HG03469 (cell line): Measurements from ENCODE around the gene ASB15.

ENCODE experiments used
- ATAC-seq: cut with Tn5 transposase; IDR thresholded peaks from one replicate; pipeline ENCODE4 v1.9.1; 2021; ENCODE audit warnings: mild to moderate bottlenecking, moderate library complexity, moderate number of reproducible peaks; ENCODE audit not compliant: unreplicated experiment

Gene ASB15

GRCh38 chr7:123662293-123662692, 60.7 kb downstream of the ASB15 start:
- ATAC-seq: no peak

GRCh38 chr7:123662755-123663154, 61.1 kb downstream of the ASB15 start:
- ATAC-seq: no peak

DNA sequence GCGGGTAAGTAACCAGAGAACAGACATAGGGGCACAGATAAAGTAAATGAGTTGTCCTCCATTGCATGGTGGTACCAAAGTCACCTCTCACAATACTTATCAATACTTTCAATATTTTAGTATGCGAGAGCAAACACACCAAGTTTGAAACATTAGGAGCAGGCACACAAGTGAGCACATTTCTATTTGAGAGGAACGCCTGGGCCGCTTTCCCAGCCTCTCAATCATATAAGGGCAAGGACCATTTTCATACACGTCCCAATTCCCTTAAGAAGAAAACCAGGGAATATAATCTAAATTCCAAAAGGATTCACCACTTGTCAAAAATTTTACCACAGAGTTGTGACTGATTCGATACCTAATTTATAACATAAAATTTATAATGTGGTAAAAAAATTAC, 61.6 kb downstream of the ASB15 start:
- ATAC-seq: no peak

GRCh38 chr7:123665157-123665556, 63.5 kb downstream of the ASB15 start:
- no peak for ATAC-seq

DNA sequence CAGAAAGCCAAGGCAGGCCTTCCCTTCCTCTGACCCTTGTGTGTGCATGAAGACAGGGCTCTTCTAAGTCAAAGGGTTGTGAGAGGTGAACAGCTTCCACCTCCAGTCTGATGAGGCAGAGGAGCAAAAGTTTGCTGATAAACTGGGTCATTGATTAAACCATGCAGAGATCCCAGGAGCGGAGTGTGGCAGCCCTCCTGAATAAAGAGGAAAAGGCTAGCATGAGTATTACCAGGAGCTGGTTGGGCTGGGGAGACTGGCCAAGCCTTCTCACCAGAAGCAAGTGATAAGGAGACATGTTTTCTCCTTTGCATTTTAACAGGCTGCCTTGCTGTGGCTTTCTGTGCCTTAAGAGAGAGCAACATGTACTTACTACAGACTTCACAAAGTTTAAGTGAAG, 64.3 kb downstream of the ASB15 start:
- ATAC-seq: no peak

DNA sequence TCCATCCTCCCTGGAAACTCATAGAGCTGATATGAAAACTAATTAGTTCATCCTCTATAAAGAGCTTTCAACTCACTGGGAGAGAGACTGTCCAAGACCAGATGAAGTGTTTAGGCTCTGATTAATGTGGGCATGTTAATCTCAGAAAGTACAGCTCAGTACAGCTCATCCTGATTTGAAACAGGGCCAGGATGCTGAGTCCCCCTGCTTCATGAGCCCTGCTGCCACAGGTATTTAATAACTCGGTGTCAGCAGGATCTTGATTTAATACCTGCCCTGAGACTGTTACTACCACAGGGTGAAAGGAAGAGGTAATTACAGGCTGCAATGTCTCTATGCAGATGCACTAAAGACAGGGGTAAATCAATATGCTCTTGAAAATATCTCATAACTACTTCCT, 64.9 kb downstream of the ASB15 start:
- ATAC-seq: no peak

DNA sequence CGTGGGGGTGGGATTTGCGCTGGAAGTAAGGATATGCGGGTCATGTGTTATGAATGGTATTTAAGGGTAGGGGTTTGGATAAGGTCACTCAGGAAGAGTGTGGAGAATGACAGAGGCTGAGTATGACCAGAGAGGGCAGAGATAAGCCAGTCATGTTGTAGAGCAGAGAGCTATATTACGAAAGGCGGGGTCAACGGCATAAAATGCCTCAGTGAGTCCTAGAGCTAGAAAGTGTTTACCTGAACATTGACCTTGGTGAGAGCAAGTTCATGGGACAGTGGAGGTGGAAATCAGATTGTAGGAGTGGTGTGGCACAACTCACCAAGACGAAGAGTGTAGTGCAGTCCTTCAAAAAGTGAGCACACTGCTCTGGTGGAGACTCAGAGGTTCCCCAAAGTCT, 67.9 kb downstream of the ASB15 start:
- no peak for ATAC-seq

DNA sequence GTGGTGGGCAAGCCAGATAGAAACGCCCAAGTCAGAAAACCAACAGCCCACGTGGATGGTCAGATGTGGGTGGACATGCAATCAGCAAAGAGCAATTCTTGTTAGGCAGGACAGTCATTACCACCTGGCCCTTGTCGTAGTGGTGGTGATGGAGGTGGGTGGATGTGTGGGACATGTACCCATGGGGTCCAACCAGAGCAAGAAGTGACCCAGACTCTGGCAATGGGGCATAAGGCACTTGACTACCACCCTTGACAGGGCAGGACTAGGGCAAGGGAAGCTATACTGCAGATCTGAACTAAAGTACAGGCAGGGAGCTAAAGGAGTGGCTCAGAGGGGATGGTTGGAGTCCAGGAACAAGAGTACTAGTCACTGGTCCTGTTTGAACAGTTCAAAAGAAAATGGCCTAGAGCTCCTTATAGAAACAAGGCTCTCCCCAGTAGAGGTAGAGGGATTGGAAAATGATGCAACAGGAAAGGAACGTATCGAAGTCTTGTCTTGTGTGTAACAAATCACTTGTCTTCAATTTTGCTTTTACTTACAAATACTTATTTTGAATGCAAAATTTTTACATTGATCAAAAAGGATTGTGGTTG, 71.6 kb downstream of the ASB15 start:
- no peak for ATAC-seq

DNA sequence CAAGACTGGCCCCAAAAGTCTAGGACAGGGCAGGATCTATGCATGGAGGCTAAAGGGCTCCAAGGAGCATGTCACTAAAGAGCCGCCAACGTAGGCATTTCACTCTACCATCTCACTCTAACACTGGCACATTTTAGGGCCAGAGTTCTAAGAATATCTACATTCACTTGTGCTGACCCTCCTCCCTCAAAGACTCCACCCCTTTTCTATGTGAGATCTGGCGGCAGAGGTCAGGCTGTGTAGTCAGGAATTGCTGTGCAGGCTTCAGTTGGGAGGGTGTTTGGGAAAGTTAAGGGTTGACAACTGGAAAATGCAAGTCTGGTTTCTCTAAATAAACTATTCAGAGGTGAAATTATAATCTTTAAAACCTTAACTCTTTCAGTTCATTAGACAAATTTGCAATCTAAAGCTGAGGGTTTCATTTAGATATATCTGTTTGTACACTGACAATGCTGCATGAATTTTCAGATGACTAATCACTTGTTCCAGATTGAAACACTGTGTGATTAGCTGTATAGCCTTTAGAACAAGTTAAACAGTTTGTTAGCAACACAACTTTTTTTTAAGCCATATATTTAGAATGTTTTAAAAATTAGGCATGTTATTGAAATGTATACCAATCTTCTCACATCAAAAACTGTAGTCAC, 72.3 kb downstream of the ASB15 start:
- no peak for ATAC-seq

- no peak for ATAC-seq
Observed at GRCh38 chr7:123674399-123675180, 73.0 kb downstream of the ASB15 start.

- ATAC-seq: no peak
Observed at GRCh38 chr7:123675181-123675473, 73.5 kb downstream of the ASB15 start.

DNA sequence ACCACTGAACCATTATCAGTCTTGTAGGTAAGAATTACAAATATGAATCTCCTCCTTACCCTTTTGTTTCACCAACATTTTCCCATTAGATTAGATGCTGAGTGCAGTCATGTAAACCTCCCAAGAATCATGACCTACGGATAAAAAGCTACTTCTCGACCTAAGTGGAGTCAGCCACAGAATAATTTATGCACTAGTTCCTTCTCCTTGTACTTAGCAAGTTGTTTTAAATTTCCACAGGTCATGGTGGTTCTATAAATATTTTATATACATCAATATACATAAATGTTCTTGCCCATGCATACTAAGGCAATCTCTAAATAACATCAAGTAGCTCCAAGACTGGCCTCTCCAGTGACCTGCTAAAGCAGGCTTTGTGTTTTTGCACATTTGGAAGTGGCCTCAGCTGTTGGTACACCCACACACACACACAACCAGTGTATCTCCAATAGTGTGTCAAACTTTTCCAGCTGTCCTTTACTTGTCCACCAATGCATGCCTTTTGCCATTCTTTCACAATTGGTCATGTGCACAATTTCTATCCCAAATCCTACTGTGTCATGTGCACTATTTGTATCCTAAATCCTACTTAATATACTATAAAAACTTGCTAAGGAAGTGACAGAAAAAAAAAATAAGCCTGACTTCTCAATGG, 75.6 kb downstream of the ASB15 start:
- no peak for ATAC-seq

GRCh38 chr7:123679614-123680013, 78.0 kb downstream of the ASB15 start:
- ATAC-seq: no peak

DNA sequence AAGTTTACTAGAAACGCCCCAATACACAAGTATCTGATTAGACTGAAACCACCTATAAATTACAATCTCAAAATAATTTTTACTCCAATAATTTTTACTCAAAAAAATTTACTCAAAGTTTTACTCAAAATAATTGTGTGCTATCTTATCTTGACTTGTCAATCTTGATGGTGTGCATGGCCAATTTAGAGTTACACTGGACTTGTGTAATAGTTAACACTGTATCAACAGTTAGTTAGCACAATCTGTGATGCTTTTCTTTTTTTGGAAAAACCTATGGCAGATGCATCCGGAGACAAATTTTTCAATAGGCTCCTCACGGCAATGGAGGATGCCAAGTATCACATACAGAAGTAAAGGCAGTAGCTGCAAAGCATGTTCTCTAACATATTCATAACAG, 79.0 kb downstream of the ASB15 start:
- no peak for ATAC-seq

DNA sequence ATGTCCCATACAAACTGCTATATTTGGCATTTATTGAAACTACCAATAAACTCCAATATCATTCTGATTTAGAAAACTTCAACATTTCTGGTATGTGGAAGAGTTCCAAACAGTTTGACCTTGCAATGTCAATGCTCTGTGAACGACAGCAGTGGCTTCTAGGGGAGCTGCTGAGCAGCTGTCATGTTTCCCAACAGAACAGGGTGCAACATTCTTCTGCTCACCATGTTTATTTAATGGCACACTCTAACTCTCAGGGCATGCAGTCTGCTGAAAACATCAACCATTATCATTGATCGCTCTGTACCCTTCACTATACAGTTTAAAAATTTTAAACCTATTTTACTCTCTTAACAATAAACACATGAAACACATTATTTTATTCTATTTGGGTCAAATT, 79.9 kb downstream of the ASB15 start:
- no peak for ATAC-seq

DNA sequence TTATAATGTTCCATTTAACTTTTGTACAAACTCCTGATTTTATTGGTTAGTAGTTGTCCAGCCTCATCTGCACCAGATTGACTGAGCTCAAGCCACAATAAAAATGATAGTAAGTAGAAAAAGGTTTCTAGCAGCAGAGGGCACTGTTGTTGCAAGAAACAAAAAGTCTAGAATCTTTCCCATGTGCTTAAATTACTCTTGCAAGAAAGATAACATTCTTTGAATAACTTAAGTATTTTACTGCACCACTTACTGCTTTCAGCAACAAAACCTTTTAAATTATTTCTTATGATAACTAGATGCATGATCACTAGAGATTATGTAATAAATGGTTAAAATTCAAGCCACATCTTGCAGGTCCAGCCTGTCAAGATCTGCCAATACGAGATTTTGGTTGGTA, 81.1 kb downstream of the ASB15 start:
- no peak for ATAC-seq

- ATAC-seq: no peak
Observed at GRCh38 chr7:123687161-123687560, 85.5 kb downstream of the ASB15 start.

DNA sequence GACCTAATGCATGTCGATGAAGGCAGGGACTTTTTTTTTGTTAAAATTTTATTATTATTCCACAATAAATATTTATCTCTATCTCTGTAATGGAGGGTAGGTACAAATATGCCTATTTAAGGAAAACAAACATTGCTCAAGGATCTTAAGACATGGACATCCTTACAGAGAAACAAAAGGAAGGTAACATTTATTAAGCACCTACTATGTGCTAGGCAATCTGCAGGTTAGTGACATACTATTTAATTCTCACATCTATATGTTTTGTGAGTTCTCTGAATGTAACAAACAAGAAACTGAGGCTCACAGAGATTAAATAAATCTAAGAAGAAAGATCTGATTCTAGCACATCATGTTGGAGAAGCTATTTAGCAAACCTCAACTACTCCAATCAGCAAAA, 86.1 kb downstream of the ASB15 start:
- ATAC-seq: no peak
